ENCODE data around the gene CEBPG.

CEBPG gene

DNA sequence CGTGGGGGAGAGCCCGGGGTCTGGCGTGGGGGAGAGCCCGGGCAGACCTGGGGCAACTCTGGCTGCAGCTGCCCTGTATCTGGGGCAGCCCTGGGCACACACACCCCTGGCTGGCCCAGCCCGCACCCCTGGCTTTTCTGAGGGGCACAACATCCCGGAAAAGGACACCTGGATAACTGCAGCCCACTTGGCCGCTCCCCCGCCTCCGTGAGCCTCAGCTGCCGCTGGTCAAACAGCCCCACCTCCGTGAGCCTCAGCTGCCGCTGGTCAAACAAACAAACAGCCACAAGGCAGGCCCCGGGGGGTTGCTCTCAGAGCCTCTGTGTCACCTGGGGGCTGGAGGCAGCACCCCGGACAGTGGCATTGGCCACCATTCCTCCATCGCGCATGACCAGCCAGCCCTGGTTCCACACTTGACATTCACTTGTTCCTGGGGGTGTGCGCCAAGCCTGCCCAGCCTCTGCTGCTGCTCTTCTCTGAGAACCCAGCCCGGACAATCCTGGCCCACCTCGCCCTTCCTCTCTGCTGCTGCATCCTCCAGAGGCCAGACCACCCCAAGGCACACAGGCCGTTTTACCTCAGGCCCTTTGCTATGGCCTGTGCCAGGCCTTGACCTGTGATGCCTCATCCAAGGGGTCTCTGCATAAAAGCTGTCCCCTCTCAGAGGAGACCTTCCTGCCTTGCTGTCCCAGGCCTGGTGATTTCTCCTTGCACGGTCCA is 19.9 kb downstream of the CEBPG start:
- Histone ChIP-seq H3K4me3 (ENCODE audit: low read length in 2 of 2) (no peak overlapping the region), H3K9ac (ENCODE audit: low read depth in 1 of 2, low read length in 2 of 2) (no peak overlapping the region), H3K27me3 (ENCODE audit: control insufficient read depth in 2 of 2, insufficient read depth in 2 of 2, low read length in 2 of 2) (no peaks in the 10 kb centered on the region), H3K9me3 (ENCODE audit: control insufficient read depth in 2 of 2, low read length in 2 of 2) (no peaks in the 10 kb centered on the region), H3K4me1 (ENCODE audit: control insufficient read depth in 2 of 2, insufficient read depth in 2 of 2, low read length in 2 of 2) (peaks cover 47 to 48% of the 10 kb centered on the region in 2 donors), H3K27ac (ENCODE audit: low read depth in 2 of 2, low read length in 2 of 2) (peak overlapping the region in 1 of 2 donors; percentile 4), H3K36me3 (ENCODE audit: control insufficient read depth in 2 of 2, insufficient read depth in 2 of 2, low read length in 2 of 2) (no peaks in the 10 kb centered on the region)

- no peak overlapping the region for H3K4me3 ChIP-seq (ENCODE audit: low read length in 2 of 2)
- no peaks in the 10 kb centered on the region for H3K27me3 ChIP-seq (ENCODE audit: control insufficient read depth in 2 of 2, insufficient read depth in 2 of 2, low read length in 2 of 2)
- no peaks in the 10 kb centered on the region for H3K36me3 ChIP-seq (ENCODE audit: control insufficient read depth in 2 of 2, insufficient read depth in 2 of 2, low read length in 2 of 2)
- peak overlapping the region in 1 of 2 donors; percentile 4 for H3K27ac ChIP-seq (ENCODE audit: low read depth in 2 of 2, low read length in 2 of 2)
- peaks cover 41 to 45% of the 10 kb centered on the region in 2 donors for H3K4me1 ChIP-seq (ENCODE audit: control insufficient read depth in 2 of 2, insufficient read depth in 2 of 2, low read length in 2 of 2)
- no peaks in the 10 kb centered on the region for H3K9me3 ChIP-seq (ENCODE audit: control insufficient read depth in 2 of 2, low read length in 2 of 2)
- H3K9ac ChIP-seq (ENCODE audit: low read depth in 1 of 2, low read length in 2 of 2), result no peak overlapping the region
These were observed 20.7 kb downstream of the CEBPG start for GRCh38 chr19:33394006-33394722.

GRCh38 chr19:33394723-33395560 is 21.4 kb downstream of the CEBPG start:
- H3K4me3 ChIP-seq (ENCODE audit: low read length in 2 of 2), result no peak overlapping the region
- no peaks in the 10 kb centered on the region for H3K9me3 ChIP-seq (ENCODE audit: control insufficient read depth in 2 of 2, low read length in 2 of 2)
- no peaks in the 10 kb centered on the region for H3K27me3 ChIP-seq (ENCODE audit: control insufficient read depth in 2 of 2, insufficient read depth in 2 of 2, low read length in 2 of 2)
- H3K9ac ChIP-seq (ENCODE audit: low read depth in 1 of 2, low read length in 2 of 2), result no peak overlapping the region
- no peak overlapping the region for H3K27ac ChIP-seq (ENCODE audit: low read depth in 2 of 2, low read length in 2 of 2)
- H3K36me3 ChIP-seq (ENCODE audit: control insufficient read depth in 2 of 2, insufficient read depth in 2 of 2, low read length in 2 of 2), result no peaks in the 10 kb centered on the region
- peaks cover 34 to 38% of the 10 kb centered on the region in 2 donors for H3K4me1 ChIP-seq (ENCODE audit: control insufficient read depth in 2 of 2, insufficient read depth in 2 of 2, low read length in 2 of 2)

- H3K27ac ChIP-seq (ENCODE audit: low read depth in 2 of 2, low read length in 2 of 2), result no peak overlapping the region
- H3K27me3 ChIP-seq (ENCODE audit: control insufficient read depth in 2 of 2, insufficient read depth in 2 of 2, low read length in 2 of 2), result no peaks in the 10 kb centered on the region
- no peaks in the 10 kb centered on the region for H3K9me3 ChIP-seq (ENCODE audit: control insufficient read depth in 2 of 2, low read length in 2 of 2)
- H3K4me1 ChIP-seq (ENCODE audit: control insufficient read depth in 2 of 2, insufficient read depth in 2 of 2, low read length in 2 of 2), result peaks cover 28 to 29% of the 10 kb centered on the region in 2 donors
- no peaks in the 10 kb centered on the region for H3K36me3 ChIP-seq (ENCODE audit: control insufficient read depth in 2 of 2, insufficient read depth in 2 of 2, low read length in 2 of 2)
- H3K4me3 ChIP-seq (ENCODE audit: low read length in 2 of 2), result no peak overlapping the region
- no peak overlapping the region for H3K9ac ChIP-seq (ENCODE audit: low read depth in 1 of 2, low read length in 2 of 2)
These were observed 22.3 kb downstream of the CEBPG start for GRCh38 chr19:33395561-33396550.

DNA sequence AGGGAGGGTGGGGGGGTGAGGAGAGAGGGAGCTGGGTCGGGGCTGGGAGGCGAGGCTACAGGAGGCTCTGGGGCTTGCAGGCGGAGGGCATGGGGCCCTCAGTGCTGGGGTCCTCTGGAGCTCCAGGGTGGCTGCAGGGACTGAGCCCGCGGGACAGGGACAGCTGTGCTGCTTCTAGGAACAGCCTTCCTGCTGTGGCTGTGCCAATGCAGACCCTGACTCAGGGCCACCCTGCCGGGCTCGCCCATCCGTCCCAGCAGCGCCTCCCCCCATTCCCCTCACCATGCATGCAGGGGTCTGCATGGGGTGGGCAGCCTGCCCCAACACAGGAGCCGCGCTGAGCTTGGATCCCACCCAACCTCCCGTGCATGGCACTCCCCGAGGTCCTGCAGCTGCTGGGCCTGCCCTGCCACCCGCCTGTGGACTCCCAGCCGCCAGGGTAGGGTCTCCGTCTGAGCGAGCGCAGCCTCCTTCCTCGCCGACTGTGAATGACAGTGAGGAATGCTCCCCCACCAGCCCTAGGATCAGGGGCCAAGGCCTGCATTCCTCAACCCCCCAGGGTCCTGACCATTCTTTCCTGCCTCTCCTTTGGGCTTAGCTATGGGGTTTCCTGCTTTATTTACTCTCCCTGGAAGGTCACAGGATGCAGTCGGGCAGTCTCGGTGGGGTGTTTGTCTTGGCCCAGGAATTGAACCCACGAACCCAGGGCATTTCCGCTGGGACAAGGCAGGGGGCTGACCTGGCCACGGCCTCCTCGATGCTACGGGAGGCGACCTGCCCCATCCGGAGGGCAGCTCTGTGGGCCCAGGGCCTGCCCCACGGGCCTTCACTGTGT is 23.4 kb downstream of the CEBPG start:
- no peak overlapping the region for H3K4me3 ChIP-seq (ENCODE audit: low read length in 2 of 2)
- no peaks in the 10 kb centered on the region for H3K9me3 ChIP-seq (ENCODE audit: control insufficient read depth in 2 of 2, low read length in 2 of 2)
- H3K9ac ChIP-seq (ENCODE audit: low read depth in 1 of 2, low read length in 2 of 2), result no peak overlapping the region
- H3K27ac ChIP-seq (ENCODE audit: low read depth in 2 of 2, low read length in 2 of 2), result no peak overlapping the region
- no peaks in the 10 kb centered on the region for H3K36me3 ChIP-seq (ENCODE audit: control insufficient read depth in 2 of 2, insufficient read depth in 2 of 2, low read length in 2 of 2)
- peaks cover 19 to 20% of the 10 kb centered on the region in 2 donors for H3K4me1 ChIP-seq (ENCODE audit: control insufficient read depth in 2 of 2, insufficient read depth in 2 of 2, low read length in 2 of 2)
- no peaks in the 10 kb centered on the region for H3K27me3 ChIP-seq (ENCODE audit: control insufficient read depth in 2 of 2, insufficient read depth in 2 of 2, low read length in 2 of 2)

DNA sequence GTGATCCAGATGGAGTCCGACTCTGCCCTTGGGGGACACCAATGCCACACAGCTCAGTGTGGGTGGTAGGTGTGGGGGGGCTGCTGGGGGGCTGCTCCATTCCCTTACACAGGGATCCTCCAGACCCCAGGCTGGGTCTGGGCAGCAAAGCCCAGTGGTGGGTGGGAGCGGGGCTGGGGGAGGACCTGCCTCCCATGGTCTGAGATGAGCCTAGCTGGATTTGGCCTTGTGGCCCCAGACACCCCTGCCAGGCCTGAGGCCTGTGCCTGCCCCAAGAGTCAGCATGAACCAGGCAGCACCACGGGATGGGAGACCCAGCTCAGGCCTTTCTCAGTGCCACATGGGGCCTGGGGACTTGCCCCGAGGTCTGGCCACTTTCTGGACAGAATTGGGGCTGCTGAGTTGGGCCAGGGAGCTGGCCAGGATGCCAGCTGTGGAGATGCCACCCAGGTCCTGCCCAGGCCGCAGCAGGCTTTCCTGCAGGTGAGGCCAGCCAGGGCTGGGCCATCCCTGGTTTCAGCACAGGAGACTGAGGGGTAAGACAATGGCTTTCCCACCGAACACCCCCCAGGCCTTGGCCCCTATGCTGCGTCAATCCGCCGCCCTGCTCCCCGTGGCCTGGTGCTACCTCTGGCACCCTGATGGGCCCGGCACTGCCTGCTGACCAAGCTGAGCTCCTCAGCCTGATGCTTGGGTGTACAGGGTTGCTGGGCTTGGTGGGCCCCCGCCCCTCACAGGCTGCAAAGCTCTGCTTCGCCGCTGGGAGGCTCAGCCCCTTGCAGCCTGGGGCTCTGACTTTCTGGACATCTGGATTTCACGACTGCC is 24.2 kb downstream of the CEBPG start:
- no peak overlapping the region for H3K4me3 ChIP-seq (ENCODE audit: low read length in 2 of 2)

GRCh38 chr19:33398361-33399060 is 25.0 kb downstream of the CEBPG start:
- no peak overlapping the region for H3K9ac ChIP-seq (ENCODE audit: low read depth in 1 of 2, low read length in 2 of 2)
- H3K9me3 ChIP-seq (ENCODE audit: control insufficient read depth in 2 of 2, low read length in 2 of 2), result no peaks in the 10 kb centered on the region
- H3K36me3 ChIP-seq (ENCODE audit: control insufficient read depth in 2 of 2, insufficient read depth in 2 of 2, low read length in 2 of 2), result no peaks in the 10 kb centered on the region
- H3K27ac ChIP-seq (ENCODE audit: low read depth in 2 of 2, low read length in 2 of 2), result no peak overlapping the region
- peaks cover 16 to 21% of the 10 kb centered on the region in 2 donors for H3K4me1 ChIP-seq (ENCODE audit: control insufficient read depth in 2 of 2, insufficient read depth in 2 of 2, low read length in 2 of 2)
- H3K4me3 ChIP-seq (ENCODE audit: low read length in 2 of 2), result no peak overlapping the region
- H3K27me3 ChIP-seq (ENCODE audit: control insufficient read depth in 2 of 2, insufficient read depth in 2 of 2, low read length in 2 of 2), result no peaks in the 10 kb centered on the region

More for the DNA sequence above, 24.2 kb downstream of the CEBPG start:
- Histone ChIP-seq H3K36me3 (ENCODE audit: control insufficient read depth in 2 of 2, insufficient read depth in 2 of 2, low read length in 2 of 2) (no peaks in the 10 kb centered on the region), H3K27ac (ENCODE audit: low read depth in 2 of 2, low read length in 2 of 2) (no peak overlapping the region), H3K9me3 (ENCODE audit: control insufficient read depth in 2 of 2, low read length in 2 of 2) (no peaks in the 10 kb centered on the region), H3K9ac (ENCODE audit: low read depth in 1 of 2, low read length in 2 of 2) (no peak overlapping the region), H3K4me1 (ENCODE audit: control insufficient read depth in 2 of 2, insufficient read depth in 2 of 2, low read length in 2 of 2) (peaks cover 12 to 16% of the 10 kb centered on the region in 2 donors), H3K27me3 (ENCODE audit: control insufficient read depth in 2 of 2, insufficient read depth in 2 of 2, low read length in 2 of 2) (no peaks in the 10 kb centered on the region)

- Histone ChIP-seq H3K9me3 (ENCODE audit: control insufficient read depth in 2 of 2, low read length in 2 of 2) (no peaks in the 10 kb centered on the region), H3K27ac (ENCODE audit: low read depth in 2 of 2, low read length in 2 of 2) (no peak overlapping the region), H3K9ac (ENCODE audit: low read depth in 1 of 2, low read length in 2 of 2) (no peak overlapping the region), H3K36me3 (ENCODE audit: control insufficient read depth in 2 of 2, insufficient read depth in 2 of 2, low read length in 2 of 2) (no peaks in the 10 kb centered on the region), H3K4me1 (ENCODE audit: control insufficient read depth in 2 of 2, insufficient read depth in 2 of 2, low read length in 2 of 2) (peaks cover 12 to 21% of the 10 kb centered on the region in 2 donors), H3K4me3 (ENCODE audit: low read length in 2 of 2) (no peak overlapping the region), H3K27me3 (ENCODE audit: control insufficient read depth in 2 of 2, insufficient read depth in 2 of 2, low read length in 2 of 2) (no peaks in the 10 kb centered on the region)
These were observed 25.7 kb downstream of the CEBPG start for GRCh38 chr19:33399081-33399744.
